Upper lobe of left lung (tissue), 6 donors: ENCODE measurements around the gene RASD1. TPM values are rescaled to one million over a fixed set of nuclear protein-coding genes. Genes with fewer than 3 reads are reported as not detected.

Experiments used
- ATAC-seq, 2 donors: fragments of 200-7000 bp; cut with Tn5 transposase; one replicate each; pipeline ENCODE4 v1.9.1; 2022; ENCODE audit warnings: mild to moderate bottlenecking in 2 of 2, moderate library complexity in 2 of 2; ENCODE audit not compliant: low FRiP score in 2 of 2
- DNase-seq, 2 donors: peaks; one replicate each; pipeline ENCODE4 v3.0.0-alpha.2; 2019 to 2020
- H3K27ac ChIP-seq, 4 donors: fragments of 200-600 bp; sonication (generic); one replicate each; pipeline ENCODE4 v1.5.1; 2016 to 2019
- H3K27me3 ChIP-seq, 4 donors: fragments of 200-600 bp; sonication (generic); one replicate each; pipeline ENCODE4 v1.5.1; 2017 to 2019
- H3K36me3 ChIP-seq, 4 donors: fragments of 200-600 bp; sonication (generic); one replicate each; pipeline ENCODE4 v1.5.1; 2016 to 2019
- H3K4me1 ChIP-seq, 4 donors: fragments of 200-600 bp; sonication (generic); one replicate each; pipeline ENCODE4 v1.5.1; 2018 to 2019
- H3K4me3 ChIP-seq, 4 donors: fragments of 200-600 bp; sonication (generic); one replicate each; pipeline ENCODE4 v1.5.1; 2017 to 2019; ENCODE audit warnings: mild to moderate bottlenecking in 2 of 4, moderate library complexity in 1 of 4
- H3K9me3 ChIP-seq, 4 donors: fragments of 200-600 bp; sonication (generic); one replicate each; pipeline ENCODE4 v1.5.1; 2018 to 2019
- CTCF ChIP-seq, 6 experiments: fragments of 450-650 bp in 4 of 6; fragments of 200-600 bp in 2 of 6; sonication (generic) in 2 of 6; IDR thresholded peaks; one replicate each; pipeline ENCODE4 v1.5.1; 2016 to 2019; ENCODE audit warnings: antibody characterized with exemption in 6 of 6
- EP300 ChIP-seq, 4 donors: sonication (generic); formaldehyde crosslinking; IDR thresholded peaks; one replicate each; pipeline ENCODE4 v1.5.1; 2017; ENCODE audit warnings: antibody characterized with exemption in 4 of 4, control low read depth in 2 of 4
- POLR2A ChIP-seq, 4 donors: fragments of 450-650 bp; IDR thresholded peaks; one replicate each; pipeline ENCODE4 v1.5.1; 2016 to 2017; ENCODE audit warnings: antibody characterized with exemption in 4 of 4, mild to moderate bottlenecking in 2 of 4
- POLR2AphosphoS5 ChIP-seq, 2 donors: sonication (generic); formaldehyde crosslinking; IDR thresholded peaks; one replicate each; pipeline ENCODE4 v1.5.1; 2017; ENCODE audit warnings: antibody characterized with exemption in 2 of 2
- WGBS, 2 donors: methylation state at CpG; one replicate each; pipeline ENCODE4 v1.1.5; 2017 to 2018; 5-methylcytosine and 5-hydroxymethylcytosine counted together
- total RNA-seq, 6 donors: library from RNA; depleted of rRNA in 4 of 6; stranded (reverse); fragments of >200 nt in 4 of 6; gene quantifications; one replicate each; pipeline versions ENCODE4 v1.1.0 to v1.2.1, GENCODE V29; 2016 to 2021
- donor health status: DM: no; HTN: no; CAD: no; lungs with moderate emphysema.
- donor health status: DM: no; HTN: yes; CAD: no; lungs with severe emphysema.

RASD1 gene
- total RNA-seq, 6 donors from 2014 or later: 28.5 to 68.1 (median 36.5) TPM

DNA sequence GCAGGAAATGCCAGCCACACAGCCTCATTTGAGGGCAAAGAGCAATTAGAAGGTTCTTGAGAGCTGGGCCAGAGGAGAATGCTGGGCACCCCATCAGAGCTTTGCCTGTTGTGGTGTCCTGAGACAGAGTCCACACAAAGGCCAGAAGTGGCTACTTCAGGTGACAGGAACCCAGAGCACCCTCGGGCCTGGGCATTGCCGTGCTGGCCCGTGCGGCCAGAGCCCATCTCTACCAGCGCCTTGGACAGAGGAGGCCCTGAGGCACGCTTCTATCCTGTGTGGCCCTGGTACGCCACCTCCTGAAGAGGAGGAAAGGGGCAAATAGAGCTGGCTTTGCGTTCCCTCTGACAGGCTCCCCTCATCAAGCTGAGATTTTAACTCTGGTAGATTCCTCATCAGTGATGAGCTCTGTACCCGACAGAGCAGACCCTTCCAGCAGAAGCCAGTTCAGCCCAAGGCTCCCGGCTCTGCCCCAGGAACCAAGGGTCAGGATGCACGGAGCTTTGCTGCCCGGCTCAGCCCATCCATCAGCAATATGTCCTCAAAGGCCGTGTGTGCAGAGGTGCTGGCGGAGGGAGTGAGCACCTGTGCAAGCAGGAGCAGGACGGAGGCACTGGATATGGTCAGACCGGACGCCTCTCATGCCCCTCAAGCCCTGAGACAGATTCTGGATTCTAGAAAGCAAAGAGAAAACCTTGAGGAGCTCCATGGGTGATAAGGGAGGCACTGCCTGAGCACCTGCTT is 3.4 kb upstream of the RASD1 start:
- H3K27ac ChIP-seq: no peak overlapping the region
- 91 to 97% methylated on average over 6 to 17 of the region's 17 CpGs for WGBS, 2 donors
- H3K9me3 ChIP-seq: no peaks in the 10 kb centered on the region
- DNase-seq (no peak), ATAC-seq (no peak)
- no peaks in the 10 kb centered on the region for H3K27me3 ChIP-seq
- no peaks in the 10 kb centered on the region for H3K36me3 ChIP-seq
- peaks cover 3 to 24% (median 16%) of the 10 kb centered on the region in 4 donors for H3K4me1 ChIP-seq
- H3K4me3 ChIP-seq: no peak overlapping the region
- no peak for TF ChIP-seq POLR2A (IDR thresholded peaks at IDR 0.05)
- TF ChIP-seq EP300 (IDR thresholded peaks at IDR 0.05): no peak
- TF ChIP-seq CTCF (IDR thresholded peaks at IDR 0.05): no peak
- no peak for TF ChIP-seq POLR2AphosphoS5 (IDR thresholded peaks at IDR 0.05)

GRCh38 chr17:17498606-17499301 is 2.6 kb upstream of the RASD1 start:
- no peak overlapping the region for H3K27ac ChIP-seq
- no peaks in the 10 kb centered on the region for H3K27me3 ChIP-seq
- no peaks in the 10 kb centered on the region for H3K9me3 ChIP-seq
- 88 to 91% methylated on average over 16 of the region's 16 CpGs for WGBS, 2 donors
- no peak overlapping the region for H3K4me3 ChIP-seq
- no peak for DNase-seq
- H3K36me3 ChIP-seq: no peaks in the 10 kb centered on the region
- H3K4me1 ChIP-seq: peaks cover 5 to 27% (median 22%) of the 10 kb centered on the region in 4 donors
- TF ChIP-seq POLR2AphosphoS5 (IDR thresholded peaks at IDR 0.05) (no peak), CTCF (IDR thresholded peaks at IDR 0.05) (no peak), POLR2A (IDR thresholded peaks at IDR 0.05) (no peak), EP300 (IDR thresholded peaks at IDR 0.05) (no peak)
- ATAC-seq: no peak

- Histone ChIP-seq H3K36me3 (no peaks in the 10 kb centered on the region), H3K9me3 (no peaks in the 10 kb centered on the region), H3K27me3 (no peaks in the 10 kb centered on the region), H3K4me3 (no peak overlapping the region), H3K4me1 (peaks cover 5 to 27% (median 22%) of the 10 kb centered on the region in 4 donors), H3K27ac (no peak overlapping the region)
- no peak for DNase-seq
- ATAC-seq: no peak
- TF ChIP-seq EP300 (IDR thresholded peaks at IDR 0.05) (no peak), POLR2A (IDR thresholded peaks at IDR 0.05) (no peak), CTCF (IDR thresholded peaks at IDR 0.05) (no peak), POLR2AphosphoS5 (IDR thresholded peaks at IDR 0.05) (no peak)
- 94 to 96% methylated on average over 8 to 10 of the region's 10 CpGs for WGBS, 2 donors
Measured at GRCh38 chr17:17497845-17498520, 1.8 kb upstream of the RASD1 start.

- 45 to 56% methylated on average over 15 to 18 of the region's 19 CpGs for WGBS, 2 donors
- Histone ChIP-seq H3K36me3 (peaks cover 0 to 3% (median 2%) of the 10 kb centered on the region in 4 donors), H3K9me3 (no peaks in the 10 kb centered on the region), H3K4me1 (peaks cover 5 to 27% (median 22%) of the 10 kb centered on the region in 4 donors), H3K27me3 (no peaks in the 10 kb centered on the region), H3K4me3 (peak overlapping the region in 3 of 4 donors; percentile 65 to 79 (median 69)), H3K27ac (peak overlapping the region in 3 of 4 donors; percentile 86 to 88 (median 86))
- TF ChIP-seq EP300 (IDR thresholded peaks at IDR 0.05) (no peak), POLR2AphosphoS5 (IDR thresholded peaks at IDR 0.05) (no peak)
- DNase-seq (no peak), ATAC-seq (no peak)
Measured at GRCh38 chr17:17497065-17497844, 1.1 kb upstream of the RASD1 start.
